HepG2 (cell line): Measurements from ENCODE around the gene USP43. TPM values are rescaled to one million over a fixed set of nuclear protein-coding genes. Genes with fewer than 3 reads are reported as not detected.

ENCODE experiments used
- ATAC-seq: fragments of 200-7000 bp; cut with Tn5 transposase; 3 replicates; pipeline ENCODE4 v1.9.1; 2020; ENCODE audit warnings: mild to moderate bottlenecking, moderate library complexity
- BruUV-seq: library from RNA; stranded (reverse); fragments of 400-500 nt; replicated peaks from 2 replicates; lab custom pipeline; 2021; lab: Mats Ljungman, UMichigan
- CTCF ChIA-PET: fragments of 300-600 bp; formaldehyde crosslinking; extraction: SDS; loops from one replicate; lab custom pipeline; 2021; ENCODE audit warnings: low total read pairs, inconsistent platforms, low intra/inter-chr PET ratio; lab: Yijun Ruan, JAX
- POLR2A ChIA-PET: fragments of 350-600 bp; sonication (Branson Sonifier 250); formaldehyde crosslinking; loops from one replicate; lab custom pipeline; 2020; ENCODE audit warnings: antibody characterized with exemption, inconsistent platforms; lab: Yijun Ruan, JAX
- DNase-seq: peaks from one replicate; pipeline ENCODE4 v3.0.0-alpha.2; 2015; ENCODE audit warnings: low spot score
- FAIRE-seq: peaks from 3 replicates; lab custom pipeline; 2011; peaks lifted over from hg19 to GRCh38; lab: Jason Lieb, UNC
- H2AFZ ChIP-seq: one replicate; pipeline ENCODE4 v1.6.1; 2011; ENCODE audit warnings: low read length, inconsistent platforms
- H3K27ac ChIP-seq: fragments of 300-600 bp; 3 replicates; pipeline ENCODE4 v1.8.0; 2011; ENCODE audit warnings: mixed run types, mild to moderate bottlenecking, mixed read lengths, low read length, inconsistent platforms; ENCODE audit not compliant: insufficient read depth; ENCODE audit errors: extremely low read length
- H3K27me3 ChIP-seq, 2 experiments: fragments of 200-600 bp in 1 of 2; 2 replicates in 1 of 2; 3 replicates in 1 of 2; pipeline versions ENCODE4 v1.6.0 to v1.8.0; 2011; ENCODE audit warnings: low read length in 2 of 2, mild to moderate bottlenecking in 2 of 2, moderate library complexity in 2 of 2, inconsistent platforms in 1 of 2; ENCODE audit not compliant: insufficient read depth in 2 of 2, control insufficient read depth in 1 of 2
- H3K36me3 ChIP-seq, 2 experiments: fragments of 200-600 bp in 1 of 2; replicated peaks in 1 of 2; 2 replicates in 1 of 2; 3 replicates in 1 of 2; pipeline versions ENCODE4 v1.5.1 to v1.8.0; 2011; ENCODE audit warnings: low read length in 2 of 2, inconsistent platforms in 1 of 2; ENCODE audit not compliant: insufficient read depth in 2 of 2, control insufficient read depth in 1 of 2
- H3K4me1 ChIP-seq: 2 replicates; pipeline ENCODE4 v1.5.1; 2012; ENCODE audit warnings: low read length, inconsistent platforms; ENCODE audit not compliant: insufficient read depth
- H3K4me2 ChIP-seq: 2 replicates; pipeline ENCODE4 v1.6.0; 2011; ENCODE audit warnings: low read depth, low read length, inconsistent platforms
- H3K4me3 ChIP-seq, 3 experiments: fragments of 200-600 bp in 1 of 3; sonication (generic), shearing (Covaris generic) in 1 of 3; replicated peaks in 1 of 3; 2 replicates each; pipeline ENCODE4 v1.5.1; 2011 to 2016; ENCODE audit warnings: low read length in 3 of 3, inconsistent platforms in 2 of 3, low read depth in 2 of 3, mild to moderate bottlenecking in 2 of 3, control low read depth in 1 of 3, mixed read lengths in 1 of 3; ENCODE audit not compliant: insufficient read depth in 1 of 3
- H3K79me2 ChIP-seq: one replicate; pipeline ENCODE4 v1.6.1; 2011; ENCODE audit warnings: low read length, inconsistent platforms; ENCODE audit not compliant: insufficient read depth
- H3K9ac ChIP-seq: 2 replicates; pipeline ENCODE4 v1.6.0; 2011; ENCODE audit warnings: mild to moderate bottlenecking, low read depth, low read length, inconsistent platforms; ENCODE audit not compliant: insufficient read depth
- H3K9me3 ChIP-seq: 2 replicates; pipeline ENCODE4 v1.5.1; 2012; ENCODE audit warnings: mild to moderate bottlenecking, low read length
- H4K20me1 ChIP-seq: 2 replicates; pipeline ENCODE4 v1.6.0; 2011; ENCODE audit warnings: inconsistent platforms, mild to moderate bottlenecking, low read length, moderate library complexity; ENCODE audit not compliant: insufficient read depth
- CEBPB ChIP-seq: IDR thresholded peaks from 2 replicates; pipeline ENCODE4 v1.6.1; 2011; ENCODE audit warnings: low read depth, low read length, improper control_type of control experiment, borderline replicate concordance
- ELF4 ChIP-seq: sonication (generic); formaldehyde crosslinking; IDR thresholded peaks from 2 replicates; pipeline ENCODE4 v1.5.0; 2020; ENCODE audit warnings: missing genetic modification reagents, mild to moderate bottlenecking, moderate library complexity, borderline replicate concordance
- HOXA9 ChIP-seq: sonication (generic); formaldehyde crosslinking; IDR thresholded peaks from 2 replicates; pipeline ENCODE4 v1.8.1; 2022; ENCODE audit warnings: missing genetic modification reagents, mild to moderate bottlenecking, moderate library complexity, borderline replicate concordance
- HOXD1 ChIP-seq: sonication (generic); formaldehyde crosslinking; IDR thresholded peaks from 2 replicates; pipeline ENCODE4 v1.5.0; 2020; ENCODE audit warnings: missing genetic modification reagents
- KAT8 ChIP-seq: IDR thresholded peaks from 2 replicates; pipeline ENCODE4 v1.6.1; 2016; ENCODE audit warnings: missing genetic modification reagents, missing compliant biosample characterization
- KMT2B ChIP-seq: IDR thresholded peaks from 2 replicates; pipeline ENCODE4 v1.6.1; 2016; ENCODE audit warnings: missing genetic modification reagents, missing compliant biosample characterization
- RELA ChIP-seq: sonication (generic); formaldehyde crosslinking; IDR thresholded peaks from 2 replicates; pipeline ENCODE4 v1.4.0; 2020; ENCODE audit warnings: missing genetic modification reagents
- ZBTB21 ChIP-seq: sonication (generic); formaldehyde crosslinking; IDR thresholded peaks from 2 replicates; pipeline ENCODE4 v1.4.0; 2020; ENCODE audit warnings: missing genetic modification reagents
- WGBS: methylation state at CpG from one replicate; pipeline ENCODE4 v1.1.6; 2017; ENCODE audit warnings: low lambda C conversion rate; 5-methylcytosine and 5-hydroxymethylcytosine counted together
- in situ Hi-C: cut with HindIII; loops from 2 replicates; pipeline ENCODE4 v1.10.0; 2017; ENCODE audit warnings: low pct_unique_long_range_greater_than_20kb; ENCODE audit not compliant: extremely low pct_ligation_motif_present
- intact Hi-C: fragments of 100-400 bp; cut with micrococcal nuclease; formaldehyde crosslinking; loops from one replicate; pipeline ENCODE4 v1.10.0; 2022; ENCODE audit not compliant: unreplicated experiment
- polyA plus RNA-seq, 8 experiments: library from polyadenylated mRNA; depleted of rRNA in 3 of 8; stranded (reverse) in 7 of 8; unstranded in 1 of 8; fragments of >200 nt; fragmentation: Illumina TruSeq in 4 of 8; extraction: Trizol in 4 of 8; gene quantifications; 2 replicates each; pipeline versions ENCODE4 v1.2.1 to v1.2.3, GENCODE V29; 2011 to 2016; ENCODE audit warnings: low read depth in 4 of 8, missing spikeins in 1 of 8, mixed read lengths in 1 of 8; ENCODE audit not compliant: insufficient read depth in 1 of 8
- total RNA-seq, 5 experiments: library from RNA; depleted of rRNA; stranded (reverse); fragments of >200 nt; fragmentation: Illumina TruSeq; extraction: Trizol; gene quantifications; 2 replicates each; pipeline ENCODE4 v1.2.3, GENCODE V29; 2016; ENCODE audit warnings: low read depth in 1 of 5

USP43 gene
- total and polyA plus RNA-seq, 2 of the 13 experiments (the other 11 are each of a cell fraction or from before 2014, with no cell fraction given), result 1.6 to 2.2 TPM

DNA sequence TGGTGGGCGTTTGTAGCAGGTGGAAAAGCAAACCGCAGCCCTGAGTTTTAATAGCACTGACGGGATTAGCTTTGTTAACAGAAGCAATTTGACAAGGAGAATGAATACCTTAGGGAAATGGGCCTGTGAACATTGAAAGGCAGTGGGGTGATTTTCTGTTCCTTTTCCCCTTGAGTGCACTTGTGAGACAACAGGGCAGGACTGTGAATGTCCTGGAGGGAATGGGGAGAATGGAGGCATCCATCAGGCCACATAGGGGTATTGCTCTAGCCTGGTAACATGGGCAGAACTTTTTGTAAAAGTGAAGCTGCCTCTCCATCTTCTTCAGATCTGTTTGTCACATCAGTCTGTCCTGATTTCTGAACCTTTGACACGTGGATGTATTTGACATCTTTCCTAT lies 26.2 kb downstream of the USP43 start:
- no peaks in the 10 kb centered on the region for H3K4me1 ChIP-seq
- POLR2A ChIA-PET, result no interaction called here
- intact Hi-C loops, result no loop called here

DNA sequence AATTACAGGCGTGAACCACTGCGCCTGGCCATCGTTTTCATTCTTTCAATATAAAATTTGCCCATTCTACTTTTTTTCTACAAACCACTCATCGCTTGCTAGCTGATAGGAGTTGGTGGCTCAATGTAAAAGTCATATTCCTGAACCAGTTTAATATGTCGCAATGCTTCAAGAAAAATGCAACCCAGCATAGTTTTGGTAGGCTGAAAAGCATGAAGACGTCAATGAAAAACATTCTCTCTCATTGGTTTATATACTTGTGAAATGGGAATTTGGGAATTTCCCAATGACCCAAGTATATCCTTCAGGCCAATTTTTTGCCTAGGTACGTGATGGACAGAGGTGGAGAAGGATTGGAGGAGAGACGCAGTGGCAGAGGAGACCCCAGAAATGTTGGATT lies 26.9 kb downstream of the USP43 start:
- intact Hi-C loops, result no loop called here
- Histone ChIP-seq H3K4me2 (no peak overlapping the region), H3K9me3 (no peaks in the 10 kb centered on the region), H3K4me3 (no peak overlapping the region), H3K27ac (no peak overlapping the region), H4K20me1 (no peaks in the 10 kb centered on the region), H3K27me3 (no peaks in the 10 kb centered on the region; a peak in 1 of 5 replicates), H2AFZ (no peak overlapping the region), H3K36me3 (no peaks in the 10 kb centered on the region), H3K79me2 (no peaks in the 10 kb centered on the region), H3K4me1 (no peaks in the 10 kb centered on the region), H3K9ac (no peak overlapping the region)
- DNase-seq (no peak), ATAC-seq (no peak), FAIRE-seq (no peak)
- POLR2A ChIA-PET, result no interaction called here
- CTCF ChIA-PET, result no interaction called here
- TF ChIP-seq CEBPB (peak; percentile 80), KMT2B (CRISPR knock-in tag) (no peak), HOXD1 (CRISPR knock-in tag) (no peak), RELA (no peak), HOXA9 (CRISPR knock-in tag) (no peak), ZBTB21 (no peak)
- in situ Hi-C loops, result no loop called here
- 81% methylated on average over 8 of the region's 8 CpGs for WGBS
- no TSS peak for BruUV-seq

More for the DNA sequence above, 26.2 kb downstream of the USP43 start:
- no peak overlapping the region for H3K4me3 ChIP-seq
- no peak overlapping the region for H3K4me2 ChIP-seq
- BruUV-seq, result no TSS peak
- in situ Hi-C loops, result no loop called here
- FAIRE-seq, result no peak
- no peaks in the 10 kb centered on the region for H3K36me3 ChIP-seq
- no peak for DNase-seq
- H3K27me3 ChIP-seq, result no peaks in the 10 kb centered on the region; a peak in 1 of 5 replicates
- no peaks in the 10 kb centered on the region for H4K20me1 ChIP-seq
- 39% methylated on average over 4 of the region's 4 CpGs for WGBS
- H3K27ac ChIP-seq, result no peak overlapping the region
- H3K9ac ChIP-seq, result no peak overlapping the region
- no peak overlapping the region for H2AFZ ChIP-seq
- no peaks in the 10 kb centered on the region for H3K79me2 ChIP-seq
- TF ChIP-seq KAT8 (CRISPR knock-in tag), result no peak
- TF ChIP-seq ELF4 (CRISPR knock-in tag), result no peak
- TF ChIP-seq, all 625 proteins: peak for 0
- CTCF ChIA-PET, result no interaction called here
- no peak for ATAC-seq
- H3K9me3 ChIP-seq, result no peaks in the 10 kb centered on the region
